SK-N-MC (cell line): ENCODE results near the gene TECPR2.

Experiments used
- EZH2 ChIP-seq: fragments of 200-600 bp; sonication (generic); IDR thresholded peaks from one replicate; pipeline ENCODE4 v1.6.1; 2017; ENCODE audit warnings: antibody characterized with exemption
- FOXP2 ChIP-seq: optimal IDR thresholded peaks from 2 replicates; pipeline ENCODE3; 2011; ENCODE audit warnings: mild to moderate bottlenecking, moderate library complexity; ENCODE audit not compliant: insufficient read depth; ENCODE audit errors: extremely low read length, control extremely low read depth
- POLR2AphosphoS5 ChIP-seq: IDR thresholded peaks from 2 replicates; pipeline ENCODE4 v1.6.1; 2012; ENCODE audit warnings: mild to moderate bottlenecking, low read depth, low read length, borderline replicate concordance

DNA sequence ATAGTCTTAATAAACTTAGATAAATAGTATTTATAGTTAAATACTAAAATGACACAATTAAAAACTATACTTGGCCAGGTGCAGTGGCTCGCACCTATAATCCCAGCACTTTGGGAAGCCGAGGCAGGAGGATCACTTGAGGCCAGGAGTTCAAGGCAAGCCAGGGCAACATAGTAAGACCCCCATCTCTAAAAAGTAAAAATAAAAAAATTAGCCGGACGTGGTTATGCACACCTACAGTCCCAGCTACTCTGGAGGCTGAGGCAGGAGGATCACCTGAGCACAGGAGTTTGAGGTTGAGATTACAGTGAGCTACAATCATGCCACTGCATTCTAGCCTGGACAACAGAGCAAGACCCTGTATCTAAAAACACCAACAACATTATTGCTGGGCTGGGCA, 16.1 kb upstream of the TECPR2 start:
- no peak for TF ChIP-seq EZH2
- no peak for TF ChIP-seq POLR2AphosphoS5
- TF ChIP-seq FOXP2, result no peak
